Measurements from ENCODE around the gene TGFBR1.
"Not testable (repeated sequence)": the region's sequence is repeated elsewhere in the genome, so short reads cannot be mapped to it uniquely, and the experiment has no call there.

Gene TGFBR1

DNA sequence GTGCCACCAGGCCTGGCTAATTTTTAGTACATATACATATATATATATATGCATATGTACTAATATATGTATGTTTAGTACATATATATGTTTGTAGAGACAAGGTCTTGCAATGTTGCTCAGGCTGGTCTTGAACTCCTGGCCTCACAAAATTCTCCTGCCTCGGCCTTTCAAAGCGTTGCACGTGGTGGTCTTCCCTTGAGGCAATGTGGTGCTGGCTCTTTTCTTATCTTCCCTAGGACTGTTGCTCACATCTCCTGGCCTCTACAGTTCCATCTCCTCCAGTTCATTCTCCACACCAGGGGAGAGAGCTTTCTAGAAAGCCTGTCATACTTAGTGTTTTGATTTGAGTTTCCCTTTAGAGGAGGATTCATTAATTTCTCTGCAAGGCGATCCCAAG, 28.9 kb upstream of the TGFBR1 start:
- no peak for DNase-seq (ENCODE audit: low read depth)

- DNase-seq (ENCODE audit: low read depth), result no peak
Measured at GRCh38 chr9:99076483-99077171, 28.3 kb upstream of the TGFBR1 start.

GRCh38 chr9:99078717-99079116, 26.2 kb upstream of the TGFBR1 start:
- no peak for DNase-seq (ENCODE audit: low read depth)

DNA sequence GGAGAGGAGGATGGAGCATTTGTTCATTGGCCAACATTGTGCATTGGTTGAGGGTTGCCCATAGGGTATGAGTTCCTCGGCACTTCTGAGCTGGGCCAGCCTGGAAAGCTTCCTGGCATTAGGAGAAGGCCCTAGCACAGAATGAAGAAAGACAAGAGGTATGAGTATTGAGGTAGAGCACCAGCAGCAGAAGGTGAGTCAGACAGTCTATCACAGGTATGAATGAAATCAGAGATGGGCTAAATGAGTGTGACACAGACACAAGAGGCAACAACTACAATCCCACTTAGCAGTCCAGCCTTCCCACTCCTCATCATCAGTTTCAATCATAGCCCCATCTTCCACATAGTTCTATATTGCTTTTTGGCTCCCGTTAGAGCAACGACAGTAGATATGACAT, 25.4 kb upstream of the TGFBR1 start:
- DNase-seq (ENCODE audit: low read depth), result no peak

DNA sequence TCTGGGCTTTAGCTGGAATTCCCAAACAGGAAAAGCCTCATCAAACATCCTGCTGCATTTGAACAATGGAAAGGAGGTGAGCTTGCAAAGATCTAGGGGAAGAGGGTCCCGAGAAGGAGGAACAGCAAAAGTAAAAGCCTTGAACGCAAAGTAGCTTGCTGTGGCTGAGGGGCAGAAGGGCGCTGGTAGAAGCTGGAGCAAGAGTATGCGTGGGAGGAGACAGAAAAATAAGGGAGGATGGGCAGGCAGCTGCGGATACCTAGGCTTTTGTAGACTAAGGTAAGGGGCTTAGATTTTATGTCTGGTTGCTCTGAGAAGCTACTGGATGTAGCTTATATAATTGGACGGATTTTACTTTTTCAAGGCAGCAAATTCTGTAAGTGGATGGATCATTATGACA, 21.9 kb upstream of the TGFBR1 start:
- DNase-seq (ENCODE audit: low read depth), result no peak

DNA sequence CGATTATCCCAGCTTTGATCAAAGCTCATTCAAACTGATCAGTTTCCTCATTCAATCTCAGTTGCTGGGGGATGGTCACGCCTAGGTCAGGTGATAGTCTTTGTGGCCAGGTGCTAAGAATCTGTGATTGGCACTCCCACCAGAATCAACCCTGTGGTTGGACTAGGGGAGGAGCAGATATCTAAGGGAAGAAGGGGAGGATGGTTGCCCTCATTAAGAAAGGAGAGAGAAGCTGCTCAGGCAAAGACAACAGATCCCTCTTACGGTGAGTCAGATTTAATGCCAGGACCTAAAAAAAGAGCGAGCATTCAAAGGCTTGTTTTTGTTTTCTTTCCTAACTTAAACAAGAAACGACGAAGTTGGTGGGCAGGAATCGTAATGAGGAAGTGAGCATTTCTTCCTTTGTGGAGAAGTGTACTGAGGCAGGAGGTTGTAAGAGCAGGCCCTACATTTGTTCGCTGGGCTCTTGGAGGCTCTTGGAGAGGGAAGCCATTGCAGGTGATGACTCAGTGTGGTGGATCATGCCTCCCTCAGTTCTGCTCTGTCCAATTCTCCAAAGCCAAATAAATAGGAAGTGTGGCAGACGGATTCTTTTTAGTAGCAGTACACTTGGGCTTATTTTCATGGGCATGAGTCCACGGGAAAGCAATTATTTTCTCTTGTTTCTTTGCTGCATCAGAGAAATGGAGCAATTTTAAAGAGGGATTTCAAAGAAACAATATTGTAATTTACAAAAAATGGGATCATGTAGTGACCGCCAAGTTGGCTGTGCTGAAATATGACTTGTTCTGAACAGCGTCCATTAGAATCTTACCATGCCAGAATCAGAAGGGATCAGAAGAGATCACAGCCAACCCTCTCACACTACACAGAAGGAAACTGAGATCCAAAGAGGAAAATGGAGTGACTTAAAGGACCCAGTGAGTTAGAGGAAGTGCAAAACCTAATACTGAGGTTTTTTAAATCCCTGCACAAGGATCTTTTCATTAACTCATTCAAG, 18.7 kb upstream of the TGFBR1 start:
- no peak for DNase-seq (ENCODE audit: low read depth)

GRCh38 chr9:99087462-99087861, 17.5 kb upstream of the TGFBR1 start:
- no peak for DNase-seq (ENCODE audit: low read depth)

DNA sequence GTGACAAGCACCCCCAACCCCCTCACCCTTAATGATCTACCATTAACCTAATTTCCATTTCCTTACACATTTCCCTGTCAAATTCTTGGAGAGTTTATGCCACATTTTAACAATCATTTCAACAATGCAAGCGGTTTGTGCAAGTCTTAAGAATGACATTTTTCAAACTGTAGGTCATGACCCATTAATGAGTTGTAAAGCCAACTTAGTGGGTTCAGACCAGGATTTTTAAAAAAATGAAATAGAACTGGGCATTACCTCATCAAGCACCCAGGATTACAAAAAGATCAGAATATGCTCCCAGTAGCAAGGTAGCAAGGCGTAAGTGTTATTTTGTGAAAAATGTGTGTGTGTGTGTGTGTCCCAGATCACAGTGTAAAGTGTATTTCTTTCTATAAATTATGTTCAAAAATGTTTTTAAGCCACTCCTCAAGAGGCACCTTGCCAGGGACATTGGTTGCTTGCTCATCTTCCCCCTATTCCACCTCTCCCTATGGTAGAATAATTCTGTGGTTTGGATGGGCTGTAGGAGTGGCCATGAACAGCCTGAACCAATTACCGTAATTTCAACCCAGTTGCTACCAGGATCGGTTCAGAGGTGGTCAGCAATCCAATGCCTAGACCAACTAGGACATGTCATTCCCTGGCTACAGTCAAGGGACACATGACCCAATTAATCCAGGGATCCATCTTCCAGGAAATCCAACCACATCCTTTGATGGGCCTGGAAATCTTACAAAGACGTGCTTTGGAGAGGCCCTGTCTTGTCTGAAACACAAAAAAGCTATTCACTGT, 14.4 kb upstream of the TGFBR1 start:
- no peak for DNase-seq (ENCODE audit: low read depth)

DNA sequence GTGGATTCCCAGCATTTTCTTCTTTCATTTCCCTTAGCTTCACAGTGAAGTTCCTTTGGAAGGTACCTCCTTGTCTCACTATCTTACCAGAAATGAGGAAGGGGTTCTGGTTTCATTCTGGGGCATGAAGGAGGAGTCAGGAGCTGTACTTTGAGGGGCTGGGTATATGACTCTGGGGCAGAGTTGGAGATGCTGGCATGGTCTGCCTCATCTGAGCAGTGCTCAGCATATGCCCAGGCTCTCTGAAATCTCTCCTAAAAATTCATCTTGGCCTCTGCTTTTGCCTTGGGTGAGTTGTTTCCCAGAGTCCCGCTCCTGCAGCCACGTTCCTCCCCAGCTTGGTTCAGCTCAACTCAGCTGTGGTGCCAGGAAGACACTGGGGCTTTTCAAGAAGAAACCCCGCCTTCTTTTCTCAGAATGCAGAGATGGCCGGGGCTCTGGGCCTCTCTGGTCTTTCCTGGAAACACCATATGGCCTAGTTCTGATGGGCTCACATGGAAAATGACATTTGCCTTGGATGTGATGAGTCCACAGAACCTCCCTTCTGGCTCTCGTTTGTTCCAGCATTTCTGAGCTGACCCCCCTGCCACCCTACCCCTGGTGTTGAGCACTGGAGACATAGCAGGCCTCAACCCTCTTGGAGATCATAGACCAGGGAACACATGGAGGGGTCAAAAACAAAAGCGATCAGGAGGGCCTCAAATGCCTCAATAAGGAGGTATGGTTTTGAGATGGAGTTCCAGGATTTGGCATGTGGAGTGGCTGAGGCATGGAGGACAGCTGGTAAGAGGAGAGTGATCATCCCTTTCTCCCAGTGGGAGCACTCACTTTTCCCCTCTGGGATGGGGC, 12.0 kb upstream of the TGFBR1 start:
- DNase-seq (ENCODE audit: low read depth), result no peak

DNA sequence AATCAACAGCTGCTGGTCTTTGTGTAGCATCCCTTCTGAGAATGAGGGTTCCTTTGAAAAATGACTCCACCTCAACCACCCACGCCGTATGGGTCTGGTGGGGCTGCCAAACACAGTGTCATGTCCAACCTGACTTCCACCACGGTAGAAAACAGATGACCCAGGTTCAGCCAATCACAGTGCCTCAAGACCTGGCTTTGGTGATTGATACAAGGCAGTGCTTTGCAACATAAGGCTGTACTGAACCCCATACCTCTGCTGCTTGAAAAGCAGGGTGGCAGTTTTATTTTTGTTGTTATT, 11.5 kb upstream of the TGFBR1 start:
- DNase-seq (ENCODE audit: low read depth), result no peak

DNA sequence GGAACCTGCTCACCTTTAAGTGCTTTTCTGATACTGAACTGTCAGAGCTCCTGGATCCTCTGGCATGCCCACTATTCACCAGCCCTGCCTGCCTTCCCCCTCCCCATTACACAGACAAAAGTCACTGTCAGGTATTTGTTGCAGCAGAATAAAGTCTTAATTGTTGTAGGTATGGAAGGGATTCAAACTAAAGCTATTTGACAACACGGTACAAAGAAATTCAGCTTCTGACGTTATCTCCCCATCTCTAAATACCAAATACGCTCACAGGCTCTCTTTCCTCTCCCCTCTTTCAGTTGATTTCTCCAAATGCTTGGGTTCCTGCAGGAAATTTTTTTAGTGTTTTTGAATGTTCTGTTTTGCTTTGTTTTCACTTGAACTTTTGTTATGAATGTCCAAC, 9.3 kb upstream of the TGFBR1 start:
- DNase-seq (ENCODE audit: low read depth), result no peak

GRCh38 chr9:99096409-99096808, 8.5 kb upstream of the TGFBR1 start:
- DNase-seq (ENCODE audit: low read depth), result no peak

DNA sequence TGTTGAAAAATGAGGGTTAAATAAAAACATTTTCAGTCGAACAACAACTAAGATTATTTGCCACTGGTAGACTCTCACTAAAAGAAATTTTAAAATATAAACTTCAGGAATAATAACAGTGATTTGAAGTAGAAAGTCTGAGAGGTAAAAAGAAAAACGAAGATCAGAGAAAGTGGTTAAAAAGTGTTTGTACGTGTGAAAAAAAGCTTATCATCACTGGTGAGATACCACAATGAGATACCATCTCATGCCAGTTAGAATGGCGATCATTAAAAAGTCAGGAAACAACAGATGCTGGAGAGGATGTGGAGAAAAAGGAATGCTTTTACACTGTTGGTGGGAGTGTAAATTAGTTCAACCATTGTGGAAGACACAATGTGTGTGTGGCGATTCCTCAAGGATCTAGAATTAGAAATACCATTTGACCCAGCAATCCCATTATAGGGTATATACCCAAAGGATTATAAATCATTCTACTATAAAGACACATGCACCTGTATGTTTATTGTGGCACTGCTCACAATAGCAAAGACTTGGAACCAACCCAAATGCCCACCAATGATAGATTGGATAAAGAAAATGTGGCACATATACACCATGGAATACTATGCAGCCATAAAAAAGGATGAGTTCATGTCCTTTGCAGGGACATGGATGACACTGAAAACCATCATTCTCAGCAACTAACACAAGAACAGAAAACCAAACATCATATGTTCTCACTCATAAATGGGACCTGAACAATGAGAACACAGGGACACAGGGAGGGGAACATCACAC, 4.9 kb upstream of the TGFBR1 start:
- not testable (repeated sequence) for DNase-seq (ENCODE audit: low read depth)

DNA sequence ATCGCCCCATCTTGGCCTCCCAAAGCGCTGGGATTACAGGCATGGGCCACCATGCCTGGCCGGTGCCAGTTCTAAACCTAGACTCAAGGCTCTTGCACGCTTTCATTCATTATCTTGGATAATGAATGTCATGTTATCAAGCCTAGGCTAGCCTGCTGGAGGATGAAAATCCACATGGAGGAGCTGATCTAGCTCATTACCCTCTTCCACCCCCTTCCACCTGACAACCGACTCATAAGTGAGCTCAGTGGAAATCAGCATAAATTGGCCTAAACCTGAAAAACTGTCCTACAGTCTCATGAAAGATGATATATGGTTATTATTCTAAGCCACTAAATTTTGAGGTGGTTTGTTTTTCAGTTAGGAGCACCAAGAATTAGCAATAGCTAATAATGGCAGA, 3.6 kb upstream of the TGFBR1 start:
- no peak for DNase-seq (ENCODE audit: low read depth)

- DNase-seq (ENCODE audit: low read depth), result no peak
Measured at GRCh38 chr9:99101812-99102211, 3.1 kb upstream of the TGFBR1 start.

DNA sequence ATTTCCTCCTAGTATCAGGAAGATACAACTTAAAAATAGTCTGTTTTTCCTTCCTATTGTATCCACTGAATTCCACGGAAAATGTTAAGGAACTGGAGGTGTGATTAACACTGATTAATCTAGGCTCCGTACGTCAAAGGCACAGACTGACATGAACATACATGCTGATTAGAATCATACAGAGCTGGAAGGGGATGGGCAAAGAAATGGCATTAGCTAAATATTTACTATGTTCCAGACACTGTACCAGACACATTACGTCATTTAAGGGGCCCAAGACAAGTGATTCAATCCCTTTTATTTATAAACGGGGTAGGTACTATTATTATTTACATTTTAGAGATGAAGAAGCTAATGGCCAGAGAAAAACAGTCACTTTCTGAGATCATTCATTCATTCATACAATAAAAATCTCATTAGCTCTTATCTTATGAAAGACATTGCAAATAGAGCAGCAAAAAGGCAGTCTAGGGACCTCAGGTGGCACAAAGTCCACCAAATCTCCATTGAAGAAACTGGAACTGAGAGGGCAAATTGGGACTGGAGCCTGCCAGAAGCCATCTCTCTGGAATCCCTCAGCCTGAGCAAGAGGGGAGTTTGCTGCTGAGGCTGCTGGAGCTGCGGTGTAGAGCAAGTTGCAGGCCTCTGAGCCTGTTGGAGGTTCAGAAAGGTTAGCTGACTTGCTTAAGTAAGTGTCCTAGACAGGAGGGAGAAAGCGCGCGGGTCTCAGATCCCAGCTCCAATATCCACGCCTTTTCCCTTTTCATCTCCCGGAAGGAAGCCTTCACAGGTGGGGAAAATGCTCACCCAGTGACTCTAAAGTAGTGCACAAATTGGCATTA, 1.6 kb upstream of the TGFBR1 start:
- DNase-seq (ENCODE audit: low read depth), result no peak

GRCh38 chr9:99103901-99104458, 933 bp upstream of the TGFBR1 start:
- DNase-seq (ENCODE audit: low read depth), result no peak

DNA sequence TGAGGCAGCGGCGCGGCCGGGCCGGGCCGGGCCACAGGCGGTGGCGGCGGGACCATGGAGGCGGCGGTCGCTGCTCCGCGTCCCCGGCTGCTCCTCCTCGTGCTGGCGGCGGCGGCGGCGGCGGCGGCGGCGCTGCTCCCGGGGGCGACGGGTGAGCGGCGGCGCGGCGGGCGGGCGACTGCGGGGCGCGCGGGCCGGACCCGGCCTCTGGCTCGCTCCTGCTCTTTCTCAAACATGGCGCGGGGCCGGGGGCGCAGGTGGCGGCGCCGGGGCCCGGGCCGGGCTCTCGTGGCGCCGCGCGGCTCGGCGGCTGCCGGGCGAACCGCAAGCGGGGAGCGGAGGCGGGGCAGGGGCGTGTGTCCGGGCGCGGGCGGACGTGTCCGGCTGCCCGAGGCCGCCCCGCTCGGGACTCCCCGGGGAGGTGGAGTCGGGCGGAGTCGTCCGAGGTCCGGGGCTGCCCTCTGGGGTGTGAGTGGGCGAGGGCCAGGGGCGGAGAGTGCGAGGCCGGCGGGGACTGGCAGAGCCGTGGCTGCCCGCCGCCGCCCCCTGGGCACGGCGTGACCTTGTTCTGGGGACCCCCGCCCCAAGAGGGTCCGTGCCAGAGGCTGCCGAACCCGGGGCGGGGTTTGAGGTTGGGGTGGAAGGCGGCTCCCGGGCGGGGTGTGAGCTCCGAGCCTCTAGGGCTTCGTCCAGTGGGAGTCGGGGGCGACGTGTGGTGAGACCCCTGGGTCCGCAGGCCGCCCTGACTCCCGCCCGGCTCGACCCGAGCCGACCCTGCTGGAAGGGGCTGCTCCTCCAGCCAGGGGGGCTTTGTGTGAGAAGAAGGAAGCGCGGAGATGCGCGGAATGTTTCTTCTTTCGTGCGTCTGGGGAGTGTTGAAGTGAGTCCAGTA, 485 bp downstream of the TGFBR1 start:
- no peak for DNase-seq (ENCODE audit: low read depth)

DNA sequence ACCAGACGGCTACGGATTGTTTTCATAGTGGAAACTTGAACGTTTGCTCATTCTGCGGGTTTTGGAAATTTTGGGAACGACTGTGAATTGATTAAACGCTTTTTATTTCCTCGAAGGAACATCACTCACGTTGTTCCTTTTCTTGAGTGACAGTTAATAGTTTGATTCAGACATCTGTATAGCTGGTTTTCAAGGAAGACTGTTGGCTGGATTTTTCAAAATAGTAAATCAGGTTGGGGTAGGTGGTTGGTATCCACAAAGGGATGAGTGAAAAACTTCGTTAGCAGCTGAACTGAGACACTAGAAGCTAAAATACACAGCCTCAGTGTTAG, 1.1 kb downstream of the TGFBR1 start:
- DNase-seq (ENCODE audit: low read depth), result no peak
